Chondrocyte (in vitro differentiated cells): ENCODE results near the gene PSMB9. TPM values are rescaled to one million over a fixed set of nuclear protein-coding genes. Genes with fewer than 3 reads are reported as not detected.

Source experiments
- DNase-seq: peaks from one replicate; pipeline ENCODE4 v3.0.0; 2021; ENCODE audit warnings: mixed read lengths, low spot score
- H3K27ac Mint-ChIP-seq: one replicate; pipeline ENCODE4 v1.8.0; 2021; ENCODE audit warnings: mild to moderate bottlenecking, moderate library complexity, mixed read lengths; ENCODE audit not compliant: unreplicated experiment
- H3K27me3 Mint-ChIP-seq: 2 replicates; pipeline ENCODE4 v1.8.0; 2021; ENCODE audit warnings: low read depth, mixed read lengths
- H3K36me3 Mint-ChIP-seq: 2 replicates; pipeline ENCODE4 v1.8.0; 2021; ENCODE audit warnings: low read depth, mixed read lengths
- H3K4me1 Mint-ChIP-seq: 2 replicates; pipeline ENCODE4 v1.8.0; 2021; ENCODE audit warnings: low read depth, mild to moderate bottlenecking, mixed read lengths
- H3K4me3 Mint-ChIP-seq: one replicate; pipeline ENCODE4 v1.8.0; 2021; ENCODE audit warnings: mild to moderate bottlenecking, moderate library complexity, mixed read lengths; ENCODE audit not compliant: unreplicated experiment
- H3K9me3 Mint-ChIP-seq: 2 replicates; pipeline ENCODE4 v1.8.0; 2021; ENCODE audit warnings: low read depth, mixed read lengths
- total RNA-seq: library from RNA; stranded (reverse); gene quantifications from 3 replicates; pipeline ENCODE4 v1.2.1, GENCODE V29; 2021
- TF ChIP-seq, protein P1 (sequence below): fragments of 200-600 bp; sonication (generic); IDR thresholded peaks from 2 replicates; pipeline ENCODE4 v1.5.0; 2021; ENCODE audit warnings: antibody characterized with exemption, mild to moderate bottlenecking, moderate library complexity

The PSMB9 gene
- total RNA-seq, 1 donor from 2014 or later, result 1.2 TPM

DNA sequence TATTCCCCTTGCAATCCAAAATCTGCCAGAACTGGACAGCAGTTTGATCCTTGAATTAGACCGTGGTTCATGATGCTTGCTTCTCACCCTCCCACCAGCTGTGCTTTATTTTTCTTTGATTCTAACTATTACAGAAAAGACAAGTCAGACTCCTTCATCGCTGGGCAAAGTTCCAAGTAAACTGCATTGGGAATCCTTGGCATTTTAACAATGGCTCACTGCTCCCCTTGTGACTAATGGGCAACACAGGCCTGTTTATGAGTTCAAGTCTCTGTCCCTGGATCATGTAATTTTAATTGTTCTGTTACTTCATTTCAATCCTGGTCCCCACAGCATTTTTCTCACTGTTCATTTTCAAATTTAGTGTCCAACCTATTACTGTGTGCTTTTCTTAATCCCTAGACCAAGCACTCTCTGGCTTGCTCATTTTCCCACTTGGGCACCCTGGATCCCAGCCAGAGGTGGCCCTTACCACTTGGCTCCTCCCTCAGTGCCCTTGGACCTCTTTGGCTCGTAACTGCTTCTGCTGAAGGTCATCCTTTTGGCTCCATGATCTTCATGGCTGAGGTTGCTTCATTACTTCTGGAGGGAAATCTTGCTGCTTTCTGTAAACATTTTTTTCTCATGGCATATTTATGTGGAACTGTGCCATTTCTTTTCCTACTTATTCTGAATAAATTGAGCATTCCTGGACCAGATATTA, 32.8 kb downstream of the PSMB9 start:
- Mint-ChIP-seq H3K4me3 (no peak overlapping the region), H3K36me3 (no peaks in the 10 kb centered on the region), H3K9me3 (no peaks in the 10 kb centered on the region), H3K4me1 (peaks cover 24% of the 10 kb centered on the region), H3K27ac (no peak overlapping the region), H3K27me3 (peaks cover 14% of the 10 kb centered on the region)
- no peak for DNase-seq
- TF ChIP-seq, protein P1, sequence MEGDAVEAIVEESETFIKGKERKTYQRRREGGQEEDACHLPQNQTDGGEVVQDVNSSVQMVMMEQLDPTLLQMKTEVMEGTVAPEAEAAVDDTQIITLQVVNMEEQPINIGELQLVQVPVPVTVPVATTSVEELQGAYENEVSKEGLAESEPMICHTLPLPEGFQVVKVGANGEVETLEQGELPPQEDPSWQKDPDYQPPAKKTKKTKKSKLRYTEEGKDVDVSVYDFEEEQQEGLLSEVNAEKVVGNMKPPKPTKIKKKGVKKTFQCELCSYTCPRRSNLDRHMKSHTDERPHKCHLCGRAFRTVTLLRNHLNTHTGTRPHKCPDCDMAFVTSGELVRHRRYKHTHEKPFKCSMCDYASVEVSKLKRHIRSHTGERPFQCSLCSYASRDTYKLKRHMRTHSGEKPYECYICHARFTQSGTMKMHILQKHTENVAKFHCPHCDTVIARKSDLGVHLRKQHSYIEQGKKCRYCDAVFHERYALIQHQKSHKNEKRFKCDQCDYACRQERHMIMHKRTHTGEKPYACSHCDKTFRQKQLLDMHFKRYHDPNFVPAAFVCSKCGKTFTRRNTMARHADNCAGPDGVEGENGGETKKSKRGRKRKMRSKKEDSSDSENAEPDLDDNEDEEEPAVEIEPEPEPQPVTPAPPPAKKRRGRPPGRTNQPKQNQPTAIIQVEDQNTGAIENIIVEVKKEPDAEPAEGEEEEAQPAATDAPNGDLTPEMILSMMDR, result no peak

DNA sequence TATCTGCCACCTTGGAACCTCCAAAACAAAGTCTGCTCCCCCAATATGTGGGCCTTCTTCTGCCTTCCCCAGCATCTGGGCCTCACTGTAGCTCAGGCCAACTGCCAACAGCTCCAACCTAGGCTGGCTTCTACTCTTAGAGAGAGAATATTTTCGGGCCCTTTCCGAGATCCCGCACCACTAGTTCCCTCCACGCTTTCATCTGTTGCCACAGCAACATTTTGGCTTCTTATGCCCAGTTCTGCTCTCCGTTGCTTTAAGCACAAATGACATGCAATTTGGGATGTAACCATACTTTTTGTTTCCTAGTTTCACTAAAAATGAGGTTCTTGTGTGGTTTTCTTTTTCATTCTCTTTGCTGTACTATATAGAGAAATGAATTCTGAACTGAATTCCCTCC, 33.6 kb downstream of the PSMB9 start:
- H3K27ac Mint-ChIP-seq, result no peak overlapping the region
- H3K27me3 Mint-ChIP-seq, result peaks cover 14% of the 10 kb centered on the region
- TF ChIP-seq, protein P1, result no peak
- peaks cover 24% of the 10 kb centered on the region for H3K4me1 Mint-ChIP-seq
- DNase-seq, result no peak
- no peaks in the 10 kb centered on the region for H3K36me3 Mint-ChIP-seq
- H3K9me3 Mint-ChIP-seq, result no peaks in the 10 kb centered on the region
- H3K4me3 Mint-ChIP-seq, result no peak overlapping the region

DNA sequence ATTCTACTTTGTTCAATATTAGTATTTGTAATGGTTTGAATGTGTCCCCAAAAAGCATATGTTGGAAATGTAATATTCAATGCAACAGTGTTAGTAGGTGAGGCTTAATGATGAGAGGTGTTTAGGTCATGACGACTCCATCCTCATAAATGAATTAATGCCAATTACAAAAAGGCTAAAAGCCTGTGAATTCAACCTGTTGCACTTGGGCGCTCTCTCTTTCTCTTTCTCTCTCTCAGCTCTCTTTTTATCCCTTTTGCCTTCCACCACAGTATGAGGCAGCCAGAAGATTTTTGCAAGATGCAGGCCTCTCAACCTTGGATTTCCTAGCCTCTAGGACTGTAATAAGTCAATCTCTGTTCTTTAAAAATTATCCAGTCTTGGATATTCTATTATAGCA, 34.6 kb downstream of the PSMB9 start:
- Mint-ChIP-seq H3K36me3 (no peaks in the 10 kb centered on the region), H3K9me3 (no peaks in the 10 kb centered on the region), H3K4me3 (no peak overlapping the region), H3K4me1 (peaks cover 25% of the 10 kb centered on the region), H3K27me3 (peaks cover 13% of the 10 kb centered on the region), H3K27ac (no peak overlapping the region)
- TF ChIP-seq, protein P1, result no peak
- no peak for DNase-seq

DNA sequence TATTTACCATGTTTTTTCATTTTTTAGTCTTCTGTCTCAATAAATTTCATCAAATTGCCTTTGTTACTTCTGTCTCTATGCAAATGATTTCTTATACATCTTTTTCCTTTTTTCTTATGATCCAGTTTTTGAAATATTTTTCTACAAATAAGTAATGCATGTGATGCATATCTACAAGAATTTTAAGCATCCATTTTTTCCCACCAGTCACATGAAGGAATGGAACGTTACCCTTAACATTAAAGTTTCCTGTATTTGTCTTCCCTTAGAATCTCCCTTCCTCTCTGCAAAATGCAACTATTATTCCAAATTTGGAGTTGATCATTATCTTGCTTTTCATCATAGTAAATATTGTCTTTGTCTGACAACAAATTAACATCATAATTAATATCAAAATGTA, 35.5 kb downstream of the PSMB9 start:
- TF ChIP-seq, protein P1, result no peak
- Mint-ChIP-seq H3K4me3 (no peak overlapping the region), H3K9me3 (no peaks in the 10 kb centered on the region), H3K27ac (peak overlapping the region; percentile 43), H3K4me1 (peaks cover 28% of the 10 kb centered on the region), H3K27me3 (peaks cover 4% of the 10 kb centered on the region), H3K36me3 (no peaks in the 10 kb centered on the region)
- no peak for DNase-seq

DNA sequence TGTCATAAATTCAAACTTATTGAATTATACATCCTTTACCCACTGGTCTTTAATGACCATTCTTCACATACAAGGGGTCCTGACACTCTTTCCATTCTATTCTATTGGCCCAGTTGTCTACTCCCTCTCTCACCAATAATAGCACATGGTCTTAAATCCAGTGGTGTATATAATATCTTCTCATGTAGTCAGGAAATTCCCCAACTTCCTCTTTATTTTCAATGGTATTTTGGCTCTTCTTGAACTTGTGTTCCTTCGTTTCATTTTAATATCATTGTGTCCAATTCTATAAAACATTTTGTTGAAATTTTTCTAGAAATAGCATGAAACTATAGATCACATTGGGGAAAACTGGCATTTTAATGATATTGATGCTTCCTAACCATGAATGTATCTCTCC, 36.8 kb downstream of the PSMB9 start:
- no peak overlapping the region for H3K27ac Mint-ChIP-seq
- TF ChIP-seq, protein P1, result no peak
- peaks cover 39% of the 10 kb centered on the region for H3K4me1 Mint-ChIP-seq
- no peaks in the 10 kb centered on the region for H3K9me3 Mint-ChIP-seq
- peaks cover 4% of the 10 kb centered on the region for H3K27me3 Mint-ChIP-seq
- DNase-seq, result no peak
- no peaks in the 10 kb centered on the region for H3K36me3 Mint-ChIP-seq
- H3K4me3 Mint-ChIP-seq, result no peak overlapping the region
